OCI-LY1 (cell line): ENCODE data around the gene HTR5A.

ENCODE experiments used
- H2AFZ ChIP-seq: fragments of 200-600 bp; sonication (generic), shearing (Covaris generic); 2 replicates; pipeline ENCODE4 v1.6.0; 2014; ENCODE audit warnings: antibody characterized with exemption, mild to moderate bottlenecking, low read length
- H3F3A ChIP-seq: fragments of 200-600 bp; sonication (generic), shearing (Covaris generic); 2 replicates; pipeline ENCODE4 v1.6.0; 2014; ENCODE audit warnings: mild to moderate bottlenecking, antibody characterized with exemption, low read length, moderate library complexity; ENCODE audit not compliant: insufficient read depth
- H3K27ac ChIP-seq: fragments of 200-600 bp; sonication (generic); 2 replicates; pipeline ENCODE4 v1.5.1; 2014; ENCODE audit warnings: low read length, mixed run types, mild to moderate bottlenecking, low read depth; ENCODE audit not compliant: poor library complexity, severe bottlenecking
- H3K27me3 ChIP-seq: fragments of 200-600 bp; sonication (generic); 2 replicates; pipeline ENCODE4 v1.6.0; 2014; ENCODE audit warnings: antibody characterized with exemption, mild to moderate bottlenecking, low read length, moderate library complexity; ENCODE audit not compliant: insufficient read depth
- H3K36me3 ChIP-seq: fragments of 200-600 bp; sonication (generic); 2 replicates; pipeline ENCODE4 v1.6.1; 2014; ENCODE audit warnings: mild to moderate bottlenecking, antibody characterized with exemption, low read length, moderate library complexity, mixed read lengths; ENCODE audit not compliant: insufficient read depth
- H3K4me1 ChIP-seq: fragments of 200-600 bp; sonication (generic); 2 replicates; pipeline ENCODE4 v1.5.1; 2014; ENCODE audit warnings: mild to moderate bottlenecking, low read length, moderate library complexity; ENCODE audit not compliant: insufficient read depth, severe bottlenecking
- H3K4me2 ChIP-seq: fragments of 200-600 bp; sonication (generic), shearing (Covaris generic); 2 replicates; pipeline ENCODE4 v1.6.1; 2014; ENCODE audit warnings: low read length
- H3K4me3 ChIP-seq: fragments of 200-600 bp; sonication (generic); 2 replicates; pipeline ENCODE4 v1.5.1; 2014; ENCODE audit warnings: low read length, low read depth, mild to moderate bottlenecking, mixed read lengths; ENCODE audit not compliant: poor library complexity, severe bottlenecking
- H3K79me2 ChIP-seq: fragments of 200-600 bp; shearing (Covaris generic); 2 replicates; pipeline ENCODE4 v1.6.1; 2016; ENCODE audit warnings: mixed run types, low read length, mixed read lengths; ENCODE audit not compliant: insufficient read depth
- H3K9ac ChIP-seq: fragments of 200-600 bp; sonication (generic), shearing (Covaris generic); 2 replicates; pipeline ENCODE4 v1.6.1; 2014; ENCODE audit warnings: mild to moderate bottlenecking, low read length, mixed read lengths
- H3K9me2 ChIP-seq: fragments of 200-600 bp; sonication (generic), shearing (Covaris generic); 2 replicates; pipeline ENCODE4 v1.6.1; 2014; ENCODE audit warnings: low read depth, mild to moderate bottlenecking, low read length, mixed read lengths
- H3K9me3 ChIP-seq: fragments of 200-600 bp; shearing (Covaris generic); 2 replicates; pipeline ENCODE4 v1.6.1; 2014; ENCODE audit warnings: low read length, mixed read lengths
- H4K20me1 ChIP-seq: fragments of 200-600 bp; sonication (generic), shearing (Covaris generic); 2 replicates; pipeline ENCODE4 v1.6.0; 2016; ENCODE audit warnings: mild to moderate bottlenecking, low read length; ENCODE audit not compliant: insufficient read depth
- EZH2 ChIP-seq: fragments of 200-600 bp; sonication (generic), shearing (Covaris generic); IDR thresholded peaks from 2 replicates; pipeline ENCODE4 v1.8.0; 2017; ENCODE audit warnings: borderline replicate concordance, mixed run types, mild to moderate bottlenecking, antibody characterized with exemption, low read length, moderate library complexity, mixed read lengths
- TF ChIP-seq, protein P1 (sequence below): fragments of 200-600 bp; sonication (generic), shearing (Covaris generic); IDR thresholded peaks from 2 replicates; pipeline ENCODE4 v1.5.1; 2017; ENCODE audit warnings: mild to moderate bottlenecking, antibody characterized with exemption, low read length, moderate library complexity, mixed read lengths

The HTR5A gene

DNA sequence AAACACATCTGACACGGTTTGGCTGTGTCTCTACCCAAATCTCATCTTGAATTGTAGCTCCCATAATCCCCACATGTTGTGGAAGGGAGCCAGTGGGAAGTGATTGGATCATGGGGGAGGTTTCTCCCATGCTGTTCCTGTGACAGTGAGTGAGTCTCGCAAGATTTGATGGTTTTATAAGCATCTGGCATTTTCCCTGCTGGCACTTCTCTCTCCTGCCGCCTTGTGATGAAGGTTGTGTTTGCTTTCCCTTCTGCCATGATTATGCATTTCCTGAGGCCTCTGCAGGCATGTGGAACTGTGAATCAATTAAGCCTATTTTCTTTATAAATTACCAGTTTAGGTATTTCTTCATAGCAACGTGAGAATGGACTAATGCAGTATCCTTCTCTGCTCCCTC, 5.9 kb upstream of the HTR5A start:
- Histone ChIP-seq H3K9ac (no peak overlapping the region), H3K9me3 (no peaks in the 10 kb centered on the region), H3K4me3 (no peak overlapping the region), H3K4me1 (no peaks in the 10 kb centered on the region), H3K9me2 (no peaks in the 10 kb centered on the region), H3F3A (no peaks in the 10 kb centered on the region), H3K4me2 (no peak overlapping the region), H3K79me2 (no peaks in the 10 kb centered on the region), H3K27ac (no peak overlapping the region), H2AFZ (no peak overlapping the region), H3K27me3 (no peaks in the 10 kb centered on the region), H4K20me1 (no peaks in the 10 kb centered on the region), H3K36me3 (no peaks in the 10 kb centered on the region)
- TF ChIP-seq, protein P1, sequence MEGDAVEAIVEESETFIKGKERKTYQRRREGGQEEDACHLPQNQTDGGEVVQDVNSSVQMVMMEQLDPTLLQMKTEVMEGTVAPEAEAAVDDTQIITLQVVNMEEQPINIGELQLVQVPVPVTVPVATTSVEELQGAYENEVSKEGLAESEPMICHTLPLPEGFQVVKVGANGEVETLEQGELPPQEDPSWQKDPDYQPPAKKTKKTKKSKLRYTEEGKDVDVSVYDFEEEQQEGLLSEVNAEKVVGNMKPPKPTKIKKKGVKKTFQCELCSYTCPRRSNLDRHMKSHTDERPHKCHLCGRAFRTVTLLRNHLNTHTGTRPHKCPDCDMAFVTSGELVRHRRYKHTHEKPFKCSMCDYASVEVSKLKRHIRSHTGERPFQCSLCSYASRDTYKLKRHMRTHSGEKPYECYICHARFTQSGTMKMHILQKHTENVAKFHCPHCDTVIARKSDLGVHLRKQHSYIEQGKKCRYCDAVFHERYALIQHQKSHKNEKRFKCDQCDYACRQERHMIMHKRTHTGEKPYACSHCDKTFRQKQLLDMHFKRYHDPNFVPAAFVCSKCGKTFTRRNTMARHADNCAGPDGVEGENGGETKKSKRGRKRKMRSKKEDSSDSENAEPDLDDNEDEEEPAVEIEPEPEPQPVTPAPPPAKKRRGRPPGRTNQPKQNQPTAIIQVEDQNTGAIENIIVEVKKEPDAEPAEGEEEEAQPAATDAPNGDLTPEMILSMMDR: no peak
- no peak for TF ChIP-seq EZH2

DNA sequence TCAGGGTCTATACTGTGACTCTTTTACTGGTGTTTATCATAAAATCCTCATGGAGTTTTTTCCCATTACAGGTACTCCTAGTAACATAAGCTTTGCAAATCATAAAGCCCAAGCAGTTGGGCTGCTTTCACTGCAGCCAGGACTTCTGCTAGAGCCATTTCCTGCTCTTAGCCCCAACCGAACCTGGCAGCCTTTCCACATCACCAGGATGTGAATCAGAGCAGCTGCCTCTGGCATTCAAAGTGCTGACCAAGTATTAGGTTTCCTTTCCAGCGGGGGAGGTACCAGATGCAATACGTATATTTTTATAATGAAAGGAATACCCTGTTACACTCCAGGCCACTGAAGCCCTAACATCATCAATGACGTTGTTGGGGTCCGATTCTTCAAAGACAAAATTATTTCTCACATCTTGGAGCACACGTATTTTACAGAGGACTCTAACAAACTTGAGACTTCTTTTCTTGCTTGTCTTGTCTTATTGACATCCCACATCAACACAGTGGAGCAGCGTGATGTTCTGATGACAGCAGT, 3.6 kb upstream of the HTR5A start:
- Histone ChIP-seq H3K27ac (no peak overlapping the region), H3K4me2 (no peak overlapping the region), H3K9ac (no peak overlapping the region), H3F3A (no peaks in the 10 kb centered on the region), H3K79me2 (no peaks in the 10 kb centered on the region), H3K9me2 (no peaks in the 10 kb centered on the region), H3K27me3 (no peaks in the 10 kb centered on the region; the same call in 1 of the 2 replicates), H4K20me1 (no peaks in the 10 kb centered on the region), H3K4me3 (no peak overlapping the region), H3K9me3 (no peaks in the 10 kb centered on the region), H2AFZ (no peak overlapping the region), H3K36me3 (no peaks in the 10 kb centered on the region), H3K4me1 (no peaks in the 10 kb centered on the region)
- TF ChIP-seq, protein P1: no peak
- TF ChIP-seq EZH2: no peak

DNA sequence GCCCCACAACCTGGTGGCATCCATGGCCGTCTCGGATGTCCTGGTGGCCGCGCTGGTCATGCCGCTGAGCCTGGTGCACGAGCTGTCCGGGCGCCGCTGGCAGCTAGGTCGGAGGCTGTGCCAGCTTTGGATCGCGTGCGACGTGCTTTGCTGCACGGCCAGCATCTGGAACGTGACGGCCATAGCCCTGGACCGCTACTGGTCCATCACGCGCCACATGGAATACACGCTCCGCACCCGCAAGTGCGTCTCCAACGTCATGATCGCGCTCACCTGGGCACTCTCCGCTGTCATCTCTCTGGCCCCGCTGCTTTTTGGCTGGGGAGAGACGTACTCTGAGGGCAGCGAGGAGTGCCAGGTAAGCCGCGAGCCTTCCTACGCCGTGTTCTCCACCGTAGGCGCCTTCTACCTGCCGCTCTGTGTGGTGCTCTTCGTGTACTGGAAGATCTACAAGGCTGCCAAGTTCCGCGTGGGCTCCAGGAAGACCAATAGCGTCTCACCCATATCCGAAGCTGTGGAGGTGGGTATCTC, 1.1 kb downstream of the HTR5A start:
- no peak overlapping the region for H3K4me3 ChIP-seq
- no peak overlapping the region for H3K27ac ChIP-seq
- TF ChIP-seq, protein P1: no peak
- TF ChIP-seq EZH2: no peak

More for the DNA sequence above, 1.1 kb downstream of the HTR5A start:
- Histone ChIP-seq H4K20me1 (no peaks in the 10 kb centered on the region), H3K9me3 (no peaks in the 10 kb centered on the region), H2AFZ (no peak overlapping the region), H3K9me2 (no peaks in the 10 kb centered on the region), H3K4me2 (no peak overlapping the region), H3F3A (no peaks in the 10 kb centered on the region), H3K27me3 (no peaks in the 10 kb centered on the region; the same call in 1 of the 2 replicates), H3K79me2 (no peaks in the 10 kb centered on the region), H3K9ac (no peak overlapping the region), H3K4me1 (no peaks in the 10 kb centered on the region), H3K36me3 (no peaks in the 10 kb centered on the region)
